Measurements from ENCODE around the gene PREX1.

The PREX1 gene

DNA sequence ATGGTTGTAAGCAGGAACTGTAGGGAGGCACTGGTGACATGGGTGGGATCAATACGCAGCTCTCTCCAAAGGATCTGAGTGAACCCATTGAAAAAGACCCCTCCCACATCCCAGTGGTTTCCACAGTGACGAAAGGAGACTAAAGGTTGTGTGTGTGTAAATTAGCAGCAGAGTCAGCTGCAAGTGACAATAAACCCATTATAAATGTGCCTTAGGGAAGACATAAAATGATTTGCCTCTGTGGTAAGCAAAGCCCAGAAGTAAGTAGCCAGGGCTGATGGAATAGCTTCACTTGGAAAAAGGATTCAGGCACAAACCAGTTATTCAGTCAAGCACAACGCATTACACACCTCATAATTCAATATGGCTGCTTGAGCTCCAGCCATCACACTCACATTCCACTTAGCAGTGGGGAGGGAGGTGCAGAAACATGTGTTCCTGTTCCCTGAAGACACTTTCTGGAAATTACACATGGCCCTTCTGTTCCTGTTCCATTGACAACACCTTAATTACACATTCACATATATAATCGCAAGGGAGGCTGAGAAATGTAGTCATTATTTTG, 231.4 kb downstream of the PREX1 start:
- H3K4me1 ChIP-seq (ENCODE audit: control insufficient read depth in 1 of 2, insufficient read depth in 2 of 2, low read length in 2 of 2), result no peaks in the 10 kb centered on the region
- H3K9ac ChIP-seq (ENCODE audit: low read depth in 1 of 2, low read length in 2 of 2), result no peak overlapping the region
- no peak overlapping the region for H3K4me3 ChIP-seq (ENCODE audit: low read depth in 1 of 2, low read length in 2 of 2)
- no peaks in the 10 kb centered on the region for H3K36me3 ChIP-seq (ENCODE audit: control insufficient read depth in 1 of 2, insufficient read depth in 2 of 2, low read length in 2 of 2)
- peaks cover 0 to 3% of the 10 kb centered on the region in 2 donors for H3K27me3 ChIP-seq (ENCODE audit: control insufficient read depth in 1 of 2, insufficient read depth in 2 of 2, low read length in 2 of 2)
- H3K9me3 ChIP-seq (ENCODE audit: control insufficient read depth in 1 of 2, low read length in 2 of 2), result no peaks in the 10 kb centered on the region
- H3K27ac ChIP-seq (ENCODE audit: low read depth, low read length), result no peak overlapping the region

DNA sequence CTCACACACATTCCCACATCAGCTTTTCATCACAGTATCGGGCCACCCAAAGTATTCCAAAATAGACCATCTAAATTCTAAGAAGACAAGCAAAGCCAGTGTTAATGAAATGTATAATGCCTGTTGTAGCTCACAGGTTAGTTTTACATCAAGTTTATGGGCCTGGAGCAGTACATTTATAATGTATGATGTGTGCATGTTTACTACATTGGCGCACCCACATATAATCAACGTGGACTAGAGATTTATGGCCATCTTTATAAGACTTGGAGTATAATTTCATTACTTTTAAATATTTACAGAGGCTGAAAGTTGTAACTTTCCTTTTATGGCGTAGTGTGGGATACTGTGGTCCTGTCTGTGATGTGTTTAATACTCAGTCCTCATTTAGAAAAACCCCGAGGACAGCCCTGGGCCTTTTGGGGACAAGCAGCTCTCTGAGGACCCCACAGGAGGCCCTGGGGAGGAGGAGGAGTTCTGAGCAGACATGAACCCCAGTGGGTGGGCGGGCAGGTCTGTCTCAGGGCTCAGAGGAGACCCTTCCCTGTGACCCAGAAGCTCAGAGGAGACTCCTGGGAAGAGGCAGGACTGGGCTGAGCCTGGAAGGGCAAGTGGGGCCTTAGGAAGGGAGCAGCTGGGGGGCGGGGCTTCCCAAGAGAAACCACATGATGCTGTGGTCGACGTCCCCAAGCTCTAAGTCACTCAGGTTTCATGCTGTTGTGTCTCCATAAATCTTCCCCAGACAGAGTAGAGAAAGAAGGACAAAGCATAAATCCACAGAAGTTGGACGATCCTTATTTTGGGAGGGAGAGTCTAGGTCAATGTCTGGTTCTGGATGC, 232.1 kb downstream of the PREX1 start:
- Histone ChIP-seq H3K27me3 (ENCODE audit: control insufficient read depth in 1 of 2, insufficient read depth in 2 of 2, low read length in 2 of 2) (peaks cover 0 to 3% of the 10 kb centered on the region in 2 donors), H3K9ac (ENCODE audit: low read depth in 1 of 2, low read length in 2 of 2) (no peak overlapping the region), H3K4me1 (ENCODE audit: control insufficient read depth in 1 of 2, insufficient read depth in 2 of 2, low read length in 2 of 2) (no peaks in the 10 kb centered on the region), H3K9me3 (ENCODE audit: control insufficient read depth in 1 of 2, low read length in 2 of 2) (no peaks in the 10 kb centered on the region), H3K4me3 (ENCODE audit: low read depth in 1 of 2, low read length in 2 of 2) (no peak overlapping the region), H3K36me3 (ENCODE audit: control insufficient read depth in 1 of 2, insufficient read depth in 2 of 2, low read length in 2 of 2) (no peaks in the 10 kb centered on the region), H3K27ac (ENCODE audit: low read depth, low read length) (no peak overlapping the region)

DNA sequence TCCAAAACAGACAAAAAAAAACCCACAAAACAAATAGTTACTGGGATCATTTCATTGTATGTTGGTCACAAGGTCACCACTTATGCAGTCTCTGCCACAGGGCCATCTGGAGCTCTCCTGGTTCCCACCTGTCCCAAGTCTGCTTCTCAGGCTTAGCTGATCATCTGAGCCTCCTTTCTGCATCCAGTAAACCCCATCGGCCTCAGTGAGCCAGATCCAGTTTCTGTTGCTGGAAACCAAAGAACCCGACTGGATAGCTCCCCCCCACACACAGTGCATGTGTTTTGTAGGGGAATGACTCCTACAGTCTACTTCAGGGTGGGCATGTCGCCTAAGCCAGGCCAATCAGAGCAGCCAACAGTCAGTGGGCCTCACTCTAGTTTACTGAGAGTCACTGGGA, 233.3 kb downstream of the PREX1 start:
- no peaks in the 10 kb centered on the region for H3K4me1 ChIP-seq (ENCODE audit: control insufficient read depth in 1 of 2, insufficient read depth in 2 of 2, low read length in 2 of 2)

DNA sequence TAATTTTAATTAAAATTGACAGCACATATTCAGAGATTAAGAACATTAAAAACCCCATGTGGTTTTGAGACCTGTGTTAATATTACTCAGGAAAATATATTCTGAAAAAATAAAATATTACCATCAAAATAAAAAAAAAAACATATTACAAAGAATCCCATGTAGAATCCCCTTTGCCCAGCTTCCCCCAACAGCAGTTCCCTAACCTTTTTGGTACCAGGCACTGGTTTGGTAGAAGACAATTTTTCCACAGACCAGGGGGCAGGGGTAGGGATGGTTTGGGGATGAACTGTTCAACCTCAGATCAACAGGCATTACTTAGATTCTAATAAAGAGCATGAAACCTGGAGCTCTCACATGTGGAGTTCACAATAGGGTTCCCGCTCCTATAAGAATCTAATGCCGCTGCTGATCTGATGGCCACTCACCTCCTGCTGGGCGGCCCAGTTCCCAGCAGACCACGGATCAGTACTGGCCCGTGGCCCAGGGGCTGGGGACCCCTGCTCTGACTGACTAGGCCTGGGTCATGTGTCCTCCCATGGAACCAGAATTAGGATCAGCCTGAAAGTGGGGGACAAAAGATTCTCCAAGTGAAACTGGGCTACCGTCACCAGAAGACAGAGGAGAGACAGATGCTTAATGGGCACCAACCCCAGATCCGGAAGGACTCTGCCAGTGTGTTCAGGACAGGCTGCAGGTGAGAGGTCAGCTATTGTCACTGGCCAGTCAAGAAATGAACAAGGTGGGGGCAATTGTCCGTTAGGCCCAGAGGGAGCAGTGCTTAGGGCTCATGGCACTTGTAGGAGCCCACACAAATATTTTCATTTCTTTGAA, 235.5 kb downstream of the PREX1 start:
- no peaks in the 10 kb centered on the region for H3K36me3 ChIP-seq (ENCODE audit: control insufficient read depth in 1 of 2, insufficient read depth in 2 of 2, low read length in 2 of 2)
- no peaks in the 10 kb centered on the region for H3K4me1 ChIP-seq (ENCODE audit: control insufficient read depth in 1 of 2, insufficient read depth in 2 of 2, low read length in 2 of 2)
- no peak overlapping the region for H3K9ac ChIP-seq (ENCODE audit: low read depth in 1 of 2, low read length in 2 of 2)
- no peaks in the 10 kb centered on the region for H3K9me3 ChIP-seq (ENCODE audit: control insufficient read depth in 1 of 2, low read length in 2 of 2)
- no peak overlapping the region for H3K4me3 ChIP-seq (ENCODE audit: low read depth in 1 of 2, low read length in 2 of 2)
- peaks cover 0 to 3% of the 10 kb centered on the region in 2 donors for H3K27me3 ChIP-seq (ENCODE audit: control insufficient read depth in 1 of 2, insufficient read depth in 2 of 2, low read length in 2 of 2)
- H3K27ac ChIP-seq (ENCODE audit: low read depth, low read length), result no peak overlapping the region

More for the DNA sequence above, 233.3 kb downstream of the PREX1 start:
- Histone ChIP-seq H3K36me3 (ENCODE audit: control insufficient read depth in 1 of 2, insufficient read depth in 2 of 2, low read length in 2 of 2) (no peaks in the 10 kb centered on the region), H3K4me3 (ENCODE audit: low read depth in 1 of 2, low read length in 2 of 2) (no peak overlapping the region), H3K9me3 (ENCODE audit: control insufficient read depth in 1 of 2, low read length in 2 of 2) (no peaks in the 10 kb centered on the region), H3K9ac (ENCODE audit: low read depth in 1 of 2, low read length in 2 of 2) (no peak overlapping the region), H3K27ac (ENCODE audit: low read depth, low read length) (no peak overlapping the region), H3K27me3 (ENCODE audit: control insufficient read depth in 1 of 2, insufficient read depth in 2 of 2, low read length in 2 of 2) (peaks cover 0 to 3% of the 10 kb centered on the region in 2 donors)

DNA sequence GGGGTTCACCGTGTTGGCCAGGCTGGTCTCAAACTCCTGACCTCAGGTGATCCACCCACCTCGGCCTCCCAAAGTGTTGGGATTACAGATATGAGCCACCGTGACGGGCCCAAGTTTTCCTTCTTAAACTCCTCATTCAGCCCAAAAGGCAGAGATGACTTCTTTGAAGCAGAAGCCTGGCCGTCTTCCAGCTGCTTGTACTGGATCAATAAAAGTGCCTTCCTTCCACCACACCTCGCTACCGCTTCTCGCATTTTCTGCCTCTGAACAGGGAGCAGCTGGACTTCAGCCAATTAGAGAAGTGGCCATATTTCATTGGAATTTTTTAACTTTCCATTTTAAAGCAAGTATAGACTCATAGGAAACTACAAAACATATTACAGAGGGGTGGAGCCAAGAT, 241.1 kb downstream of the PREX1 start:
- Histone ChIP-seq H3K4me1 (ENCODE audit: control insufficient read depth in 1 of 2, insufficient read depth in 2 of 2, low read length in 2 of 2) (no peaks in the 10 kb centered on the region), H3K9ac (ENCODE audit: low read depth in 1 of 2, low read length in 2 of 2) (no peak overlapping the region), H3K4me3 (ENCODE audit: low read depth in 1 of 2, low read length in 2 of 2) (no peak overlapping the region), H3K27ac (ENCODE audit: low read depth, low read length) (no peak overlapping the region), H3K36me3 (ENCODE audit: control insufficient read depth in 1 of 2, insufficient read depth in 2 of 2, low read length in 2 of 2) (no peaks in the 10 kb centered on the region), H3K27me3 (ENCODE audit: control insufficient read depth in 1 of 2, insufficient read depth in 2 of 2, low read length in 2 of 2) (peaks cover 0 to 6% of the 10 kb centered on the region in 2 donors), H3K9me3 (ENCODE audit: control insufficient read depth in 1 of 2, low read length in 2 of 2) (no peaks in the 10 kb centered on the region)

DNA sequence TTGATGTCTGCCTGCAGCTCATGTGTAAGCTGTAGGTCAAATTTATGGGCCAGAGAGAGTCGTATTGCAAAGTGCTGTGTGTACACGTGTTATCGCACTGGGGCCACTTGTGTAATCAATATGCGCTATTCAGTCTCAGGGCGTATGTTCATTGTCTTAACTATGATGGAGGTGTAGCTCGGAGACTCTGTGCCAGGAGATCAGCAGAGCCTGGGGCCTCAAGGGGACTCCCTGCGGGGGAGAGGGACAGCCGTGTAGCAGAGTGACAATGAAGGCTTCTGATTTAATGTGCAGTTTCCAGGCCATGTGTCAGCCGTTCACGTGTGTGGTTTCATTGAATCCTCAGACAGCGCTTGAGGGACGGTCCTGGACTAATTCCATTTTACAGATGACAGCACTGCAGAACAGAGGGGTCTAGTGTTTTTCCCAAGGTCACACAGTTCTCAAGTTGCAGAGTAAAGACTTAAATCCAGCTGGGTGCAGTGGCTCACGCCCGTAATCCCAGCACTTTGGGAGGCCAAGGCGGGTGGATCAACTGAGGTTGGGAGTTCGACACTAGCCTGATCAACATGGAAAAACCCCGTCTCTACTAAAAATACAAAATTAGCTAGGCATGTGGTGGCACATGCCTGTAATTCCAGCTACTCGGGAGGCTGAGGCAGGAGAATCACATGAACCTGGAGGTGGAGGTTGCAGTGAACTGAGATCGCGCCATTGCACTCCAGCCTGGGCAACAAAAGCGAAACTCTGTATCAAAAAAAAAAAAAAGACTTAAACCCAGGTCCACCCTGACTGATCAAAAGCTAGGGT, 242.5 kb downstream of the PREX1 start:
- no peak overlapping the region for H3K4me3 ChIP-seq (ENCODE audit: low read depth in 1 of 2, low read length in 2 of 2)
- no peaks in the 10 kb centered on the region for H3K9me3 ChIP-seq (ENCODE audit: control insufficient read depth in 1 of 2, low read length in 2 of 2)
- H3K4me1 ChIP-seq (ENCODE audit: control insufficient read depth in 1 of 2, insufficient read depth in 2 of 2, low read length in 2 of 2), result no peaks in the 10 kb centered on the region
- H3K9ac ChIP-seq (ENCODE audit: low read depth in 1 of 2, low read length in 2 of 2), result no peak overlapping the region
- H3K27me3 ChIP-seq (ENCODE audit: control insufficient read depth in 1 of 2, insufficient read depth in 2 of 2, low read length in 2 of 2), result peaks cover 0 to 6% of the 10 kb centered on the region in 2 donors
- H3K36me3 ChIP-seq (ENCODE audit: control insufficient read depth in 1 of 2, insufficient read depth in 2 of 2, low read length in 2 of 2), result no peaks in the 10 kb centered on the region
- no peak overlapping the region for H3K27ac ChIP-seq (ENCODE audit: low read depth, low read length)

DNA sequence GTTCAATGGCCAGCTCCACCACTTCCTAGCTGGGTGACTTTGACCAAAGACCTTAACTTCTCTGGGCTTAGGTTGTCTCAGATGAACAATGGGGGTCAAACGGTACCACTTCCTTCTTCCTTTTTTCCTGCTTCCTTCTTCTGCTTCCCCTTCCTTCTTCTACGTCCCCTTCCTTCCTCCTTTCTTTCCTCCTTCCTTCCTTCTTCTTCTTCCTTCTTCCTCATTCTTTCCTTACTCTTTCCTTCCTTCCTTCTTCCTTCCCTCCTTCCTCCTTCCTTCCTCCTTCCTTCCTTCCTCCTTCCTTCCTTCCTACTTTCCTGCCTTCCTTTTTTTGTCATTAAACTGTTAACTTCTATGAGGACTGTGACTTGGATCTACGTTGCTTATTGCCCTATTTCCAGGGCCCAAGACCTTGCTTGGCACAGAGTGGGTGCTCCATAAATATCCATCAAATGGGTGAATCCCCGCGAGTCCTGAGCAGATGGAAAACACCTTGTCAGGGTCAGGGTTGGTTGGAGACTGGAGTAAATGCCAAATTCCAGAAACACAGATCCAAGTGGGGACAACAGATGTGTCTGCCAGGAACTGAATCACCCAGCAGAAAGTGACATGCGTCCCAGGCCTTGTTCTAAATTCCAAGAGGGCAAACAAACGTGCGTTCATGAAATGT, 243.3 kb downstream of the PREX1 start:
- no peaks in the 10 kb centered on the region for H3K4me1 ChIP-seq (ENCODE audit: control insufficient read depth in 1 of 2, insufficient read depth in 2 of 2, low read length in 2 of 2)
- H3K27ac ChIP-seq (ENCODE audit: low read depth, low read length), result no peak overlapping the region
- no peak overlapping the region for H3K4me3 ChIP-seq (ENCODE audit: low read depth in 1 of 2, low read length in 2 of 2)
- H3K9ac ChIP-seq (ENCODE audit: low read depth in 1 of 2, low read length in 2 of 2), result no peak overlapping the region
- H3K27me3 ChIP-seq (ENCODE audit: control insufficient read depth in 1 of 2, insufficient read depth in 2 of 2, low read length in 2 of 2), result peaks cover 0 to 6% of the 10 kb centered on the region in 2 donors
- H3K9me3 ChIP-seq (ENCODE audit: control insufficient read depth in 1 of 2, low read length in 2 of 2), result no peaks in the 10 kb centered on the region
- no peaks in the 10 kb centered on the region for H3K36me3 ChIP-seq (ENCODE audit: control insufficient read depth in 1 of 2, insufficient read depth in 2 of 2, low read length in 2 of 2)

DNA sequence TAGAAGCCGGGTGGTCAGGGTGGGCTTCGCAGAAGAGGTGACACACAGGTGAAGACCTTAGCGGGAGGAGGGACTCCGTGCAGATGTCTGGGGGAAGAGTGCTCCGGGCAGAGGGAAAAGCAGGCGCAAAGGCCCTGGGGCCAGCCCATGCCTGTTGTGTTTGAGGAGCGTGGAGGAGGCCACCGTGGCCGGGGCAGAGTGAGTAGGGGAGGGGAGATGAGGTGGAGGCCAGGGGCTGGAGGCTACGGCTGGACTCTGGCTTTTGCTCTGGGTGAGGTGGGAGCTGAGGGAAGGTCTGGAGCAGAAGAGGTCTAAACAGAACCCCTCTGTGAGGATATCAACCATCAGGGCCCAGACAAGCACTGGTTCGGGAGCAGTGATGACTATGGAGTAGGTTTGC, 244.0 kb downstream of the PREX1 start:
- H3K9ac ChIP-seq (ENCODE audit: low read depth in 1 of 2, low read length in 2 of 2), result no peak overlapping the region
- no peak overlapping the region for H3K27ac ChIP-seq (ENCODE audit: low read depth, low read length)
- H3K9me3 ChIP-seq (ENCODE audit: control insufficient read depth in 1 of 2, low read length in 2 of 2), result no peaks in the 10 kb centered on the region
- no peaks in the 10 kb centered on the region for H3K4me1 ChIP-seq (ENCODE audit: control insufficient read depth in 1 of 2, insufficient read depth in 2 of 2, low read length in 2 of 2)
- peaks cover 0 to 6% of the 10 kb centered on the region in 2 donors for H3K27me3 ChIP-seq (ENCODE audit: control insufficient read depth in 1 of 2, insufficient read depth in 2 of 2, low read length in 2 of 2)
- no peak overlapping the region for H3K4me3 ChIP-seq (ENCODE audit: low read depth in 1 of 2, low read length in 2 of 2)
- no peaks in the 10 kb centered on the region for H3K36me3 ChIP-seq (ENCODE audit: control insufficient read depth in 1 of 2, insufficient read depth in 2 of 2, low read length in 2 of 2)

DNA sequence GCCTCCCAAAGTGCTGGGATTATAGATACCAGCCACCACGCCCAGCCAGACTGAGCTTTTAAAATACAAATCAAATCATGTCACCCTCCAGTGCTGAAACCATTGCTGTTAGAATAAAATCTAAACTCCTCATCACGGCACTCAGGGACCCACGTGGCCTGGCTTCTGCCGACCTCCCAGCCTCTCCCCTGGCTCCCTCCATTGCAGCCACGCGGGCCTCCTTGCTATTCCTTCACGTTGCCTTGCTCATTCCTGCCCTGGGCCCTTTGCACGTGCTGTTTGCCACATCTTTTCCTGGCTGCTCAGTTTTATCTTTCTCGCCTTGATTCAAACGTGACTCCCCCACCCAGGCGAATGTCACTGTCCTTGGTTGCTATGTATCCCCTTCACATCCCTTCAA, 244.6 kb downstream of the PREX1 start:
- Histone ChIP-seq H3K9me3 (ENCODE audit: control insufficient read depth in 1 of 2, low read length in 2 of 2) (no peaks in the 10 kb centered on the region), H3K4me1 (ENCODE audit: control insufficient read depth in 1 of 2, insufficient read depth in 2 of 2, low read length in 2 of 2) (no peaks in the 10 kb centered on the region), H3K27ac (ENCODE audit: low read depth, low read length) (no peak overlapping the region), H3K9ac (ENCODE audit: low read depth in 1 of 2, low read length in 2 of 2) (no peak overlapping the region), H3K27me3 (ENCODE audit: control insufficient read depth in 1 of 2, insufficient read depth in 2 of 2, low read length in 2 of 2) (peaks cover 0 to 6% of the 10 kb centered on the region in 2 donors), H3K36me3 (ENCODE audit: control insufficient read depth in 1 of 2, insufficient read depth in 2 of 2, low read length in 2 of 2) (no peaks in the 10 kb centered on the region), H3K4me3 (ENCODE audit: low read depth in 1 of 2, low read length in 2 of 2) (no peak overlapping the region)
